K562 (cell line): Measurements from ENCODE around the gene NXF1. TPM values are rescaled to one million over a fixed set of nuclear protein-coding genes. Genes with fewer than 3 reads are reported as not detected.
A peak's percentile ranks its signal among the peaks of the same experiment; 100 is the strongest.

ENCODE experiments used
- CHAMP1 ChIP-seq: fragments of 450-650 bp; IDR thresholded peaks from 2 replicates; pipeline ENCODE4 v1.6.1; 2016; ENCODE audit warnings: mild to moderate bottlenecking
- DMBX1 ChIP-seq: fragments of 250-450 bp; sonication (Bioruptor Pico); IDR thresholded peaks from 2 replicates; pipeline ENCODE4 v1.8.0; 2022; ENCODE audit warnings: inconsistent platforms, mild to moderate bottlenecking, moderate library complexity, borderline replicate concordance
- ERF ChIP-seq: fragments of 450-650 bp; formaldehyde crosslinking; IDR thresholded peaks from 2 replicates; pipeline ENCODE4 v1.4.0; 2020; ENCODE audit warnings: mild to moderate bottlenecking, mixed read lengths
- HMG20A ChIP-seq: fragments of 450-650 bp; formaldehyde crosslinking; conservative IDR thresholded peaks from 2 replicates; pipeline ENCODE4 v1.4.0; 2020; ENCODE audit warnings: mild to moderate bottlenecking, mixed read lengths
- HOXB6 ChIP-seq: fragments of 250-450 bp; sonication (Bioruptor Pico); IDR thresholded peaks from 2 replicates; pipeline ENCODE4 v1.5.1; 2022; ENCODE audit warnings: mild to moderate bottlenecking, borderline replicate concordance
- JUND ChIP-seq, 2 experiments: IDR thresholded peaks; 2 replicates in 1 of 2; 3 replicates in 1 of 2; pipeline ENCODE4 v1.6.1; 2011; ENCODE audit warnings: borderline replicate concordance in 2 of 2, low read depth in 2 of 2, low read length in 2 of 2, improper control_type of control experiment in 1 of 2, missing biosample characterization in 1 of 2, missing genetic modification characterization in 1 of 2, missing genetic modification reagents in 1 of 2
- KLF13 ChIP-seq: fragments of 450-650 bp; IDR thresholded peaks from 2 replicates; pipeline ENCODE4 v1.6.1; 2016; ENCODE audit warnings: missing genetic modification characterization, low read depth, mild to moderate bottlenecking, missing compliant biosample characterization, moderate library complexity, borderline replicate concordance
- PBX2 ChIP-seq, 2 experiments: IDR thresholded peaks in 1 of 2; conservative IDR thresholded peaks in 1 of 2; 2 replicates each; pipeline ENCODE4 v1.6.1; 2016; ENCODE audit warnings: low read depth in 2 of 2, mild to moderate bottlenecking in 1 of 2, missing compliant biosample characterization in 1 of 2, missing genetic modification characterization in 1 of 2, moderate library complexity in 1 of 2
- PML ChIP-seq: IDR thresholded peaks from 2 replicates; pipeline ENCODE4 v1.6.1; 2012; ENCODE audit warnings: low read length, inconsistent platforms
- POLR2AphosphoS2 ChIP-seq: IDR thresholded peaks from 2 replicates; pipeline ENCODE4 v1.6.1; 2012; ENCODE audit warnings: low read length, improper control_type of control experiment
- POU5F1 ChIP-seq: fragments of 150-350 bp; IDR thresholded peaks from 2 replicates; pipeline ENCODE4 v1.6.1; 2014; ENCODE audit warnings: borderline replicate concordance, low read length, low read depth, mild to moderate bottlenecking; ENCODE audit not compliant: partially characterized antibody
- RFX5 ChIP-seq: IDR thresholded peaks from 2 replicates; pipeline ENCODE4 v1.6.1; 2011; ENCODE audit warnings: low read depth, mild to moderate bottlenecking, improper control_type of control experiment, low read length
- RNF2 ChIP-seq: sonication (generic); IDR thresholded peaks from 2 replicates; pipeline ENCODE4 v1.6.1; 2016
- SMAD4 ChIP-seq: fragments of 250-450 bp; sonication (Bioruptor Pico); conservative IDR thresholded peaks from 2 replicates; pipeline ENCODE4 v1.8.0; 2021; ENCODE audit warnings: inconsistent platforms, mild to moderate bottlenecking, moderate library complexity
- TAF15 ChIP-seq: fragments of 200-400 bp; formaldehyde crosslinking; IDR thresholded peaks from 2 replicates; pipeline ENCODE4 v1.6.1; 2017; ENCODE audit warnings: mild to moderate bottlenecking, low read depth, low read length, moderate library complexity
- TAF7 ChIP-seq: fragments of 450-650 bp; IDR thresholded peaks from 2 replicates; pipeline ENCODE4 v1.6.1; 2016; ENCODE audit warnings: missing genetic modification characterization, missing compliant biosample characterization
- TEAD1 ChIP-seq, 2 experiments: fragments of 450-650 bp in 1 of 2; sonication (generic) in 1 of 2; formaldehyde crosslinking; IDR thresholded peaks; 2 replicates each; pipeline versions ENCODE4 v1.4.0 to v1.8.0; 2020 to 2022; ENCODE audit warnings: mild to moderate bottlenecking in 2 of 2, missing genetic modification reagents in 1 of 2
- YBX1 ChIP-seq: fragments of 450-650 bp; IDR thresholded peaks from 2 replicates; pipeline ENCODE4 v1.7.1; 2016; ENCODE audit warnings: mild to moderate bottlenecking
- ZNF253 ChIP-seq: fragments of 250-450 bp; sonication (Bioruptor Pico); conservative IDR thresholded peaks from 2 replicates; pipeline ENCODE4 v1.6.1; 2021; ENCODE audit warnings: mild to moderate bottlenecking
- ZNF282 ChIP-seq: sonication (generic); formaldehyde crosslinking; IDR thresholded peaks from 2 replicates; pipeline ENCODE4 v1.8.1; 2023; ENCODE audit warnings: missing genetic modification reagents
- ZNF324 ChIP-seq: fragments of 250-450 bp; sonication (Bioruptor Pico); IDR thresholded peaks from 2 replicates; pipeline ENCODE4 v1.4.0; 2020; ENCODE audit warnings: mild to moderate bottlenecking
- ZNF444 ChIP-seq: fragments of 250-450 bp; sonication (Bioruptor Pico); IDR thresholded peaks from 2 replicates; pipeline ENCODE4 v1.4.0; 2020; ENCODE audit warnings: mild to moderate bottlenecking, moderate library complexity
- ZNF586 ChIP-seq: fragments of 450-650 bp; formaldehyde crosslinking; conservative IDR thresholded peaks from 2 replicates; pipeline ENCODE4 v1.4.0; 2020; ENCODE audit warnings: mild to moderate bottlenecking, moderate library complexity
- ZSCAN32 ChIP-seq: fragments of 450-650 bp; formaldehyde crosslinking; IDR thresholded peaks from 2 replicates; pipeline ENCODE4 v1.4.0; 2020; ENCODE audit warnings: mild to moderate bottlenecking, moderate library complexity
- polyA plus RNA-seq, 8 experiments: library from polyadenylated mRNA; depleted of rRNA in 4 of 8; stranded (reverse) in 5 of 8; unstranded in 3 of 8; fragments of >200 nt; fragmentation: Nextera tagmentation in 2 of 8; fragmentation: Illumina TruSeq in 1 of 8; extraction: Ambion mirVana in 2 of 8; extraction: Trizol in 1 of 8; gene quantifications; 2 replicates each; pipeline versions ENCODE4 v1.2.1 to v1.2.3, GENCODE V29; 2011 to 2014; ENCODE audit warnings: inconsistent platforms in 1 of 8, missing spikeins in 1 of 8
- total RNA-seq, 7 experiments: library from RNA; depleted of rRNA in 6 of 7; stranded (reverse); fragments of >200 nt in 6 of 7; fragmentation: Illumina TruSeq in 2 of 7; extraction: Trizol in 2 of 7; gene quantifications; 2 replicates each; pipeline versions ENCODE4 v1.2.1 to v1.2.3, GENCODE V29; 2011 to 2021; ENCODE audit warnings: low replicate concordance in 1 of 7

The NXF1 gene
- total and polyA plus RNA-seq, 9 of the 15 experiments (the other 6 are each of a cell fraction or from before 2014, with no cell fraction given): 18.1 to 98.3 (median 35.8) TPM

GRCh38 chr11:62791501-62792201 lies 13.6 kb downstream of the NXF1 start, which contains the start of gene TMEM223 (continued):
- no peak for TF ChIP-seq CHAMP1
- no peak for TF ChIP-seq HMG20A (CRISPR knock-in tag)
- TF ChIP-seq ERF (CRISPR knock-in tag): peak; percentile 80; the same call in 1 of the 2 replicates
- peak; percentile 87; the same call in 1 of the 2 replicates for TF ChIP-seq POLR2AphosphoS2
- TF ChIP-seq KLF13 (tag): no peak; the same call in 1 of the 2 replicates
- TF ChIP-seq SMAD4 (CRISPR knock-in tag): no peak
- no peak for TF ChIP-seq TAF15
- no peak for TF ChIP-seq ZSCAN32 (CRISPR knock-in tag)
- TF ChIP-seq HOXB6: no peak
- no peak for TF ChIP-seq ZNF586 (CRISPR knock-in tag)
- no peak for TF ChIP-seq ZNF282 (CRISPR knock-in tag)
- 0 out of 2 replicates have a peak, but pooled peaks have one; percentile 42 for TF ChIP-seq RNF2
- TF ChIP-seq POU5F1: no peak
- no peak for TF ChIP-seq PBX2 (CRISPR knock-in tag; IDR thresholded peaks at IDR 0.05; ENCODE audit: low read depth)
- TF ChIP-seq PBX2 (tag; conservative IDR thresholded peaks at IDR 0.05; ENCODE audit: low read depth): no peak
- peak; percentile 69; the same call in 1 of the 2 replicates for TF ChIP-seq PML
- no peak for TF ChIP-seq RFX5
- TF ChIP-seq ZNF324 (CRISPR knock-in tag): no peak
- no peak; the same call in 1 of the 2 replicates for TF ChIP-seq ZNF253 (CRISPR knock-in tag)
- TF ChIP-seq TEAD1 (CRISPR knock-in tag; IDR thresholded peaks at IDR 0.05): peak in 1 of 2 experiments; percentile 66; a peak in 2 of 4 replicates
- no peak for TF ChIP-seq YBX1
- no peak for TF ChIP-seq DMBX1 (CRISPR knock-in tag)
- peak; percentile 69 for TF ChIP-seq TAF7 (tag)
- no peak for TF ChIP-seq JUND (IDR thresholded peaks at IDR 0.05; ENCODE audit: borderline replicate concordance, low read depth, low read length)
- no peak for TF ChIP-seq JUND (tag; IDR thresholded peaks at IDR 0.05; ENCODE audit: borderline replicate concordance, low read depth, low read length)
- no peak for TF ChIP-seq ZNF444
